Measurements from ENCODE around the gene COX14. TPM values are rescaled to one million over a fixed set of nuclear protein-coding genes. Genes with fewer than 3 reads are reported as not detected.

Gene COX14
- polyA plus RNA-seq, 1 donor (not counting 4 experiments of a cell fraction or from before 2014, with no cell fraction given), result 96.6 TPM

DNA sequence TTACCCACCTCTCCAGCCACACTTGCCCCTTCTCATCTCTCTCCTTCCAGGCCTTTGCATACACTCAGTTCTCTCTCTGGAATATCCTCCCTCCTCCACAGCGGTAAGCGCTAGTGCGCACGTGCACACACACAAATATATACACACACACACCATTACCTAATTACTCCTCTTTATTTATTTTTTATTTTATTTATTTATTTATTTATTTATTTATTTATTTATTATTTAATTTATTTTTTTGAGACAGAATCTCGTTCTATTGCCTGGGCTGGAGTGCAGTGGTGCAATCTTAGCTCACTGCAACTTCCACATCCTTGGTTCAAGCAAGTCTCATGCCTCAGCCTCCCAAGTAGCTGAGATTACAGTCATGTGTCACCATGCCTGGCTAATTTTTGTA, 43.0 kb upstream of the COX14 start:
- peaks cover 4% of the 10 kb centered on the region for H3K4me1 ChIP-seq (ENCODE audit: control insufficient read depth, extremely low read depth, insufficient read depth, low read length)
- no peak for TF ChIP-seq EZH2 (IDR thresholded peaks at IDR 0.05; ENCODE audit: low read length)
- TF ChIP-seq, protein P1, sequence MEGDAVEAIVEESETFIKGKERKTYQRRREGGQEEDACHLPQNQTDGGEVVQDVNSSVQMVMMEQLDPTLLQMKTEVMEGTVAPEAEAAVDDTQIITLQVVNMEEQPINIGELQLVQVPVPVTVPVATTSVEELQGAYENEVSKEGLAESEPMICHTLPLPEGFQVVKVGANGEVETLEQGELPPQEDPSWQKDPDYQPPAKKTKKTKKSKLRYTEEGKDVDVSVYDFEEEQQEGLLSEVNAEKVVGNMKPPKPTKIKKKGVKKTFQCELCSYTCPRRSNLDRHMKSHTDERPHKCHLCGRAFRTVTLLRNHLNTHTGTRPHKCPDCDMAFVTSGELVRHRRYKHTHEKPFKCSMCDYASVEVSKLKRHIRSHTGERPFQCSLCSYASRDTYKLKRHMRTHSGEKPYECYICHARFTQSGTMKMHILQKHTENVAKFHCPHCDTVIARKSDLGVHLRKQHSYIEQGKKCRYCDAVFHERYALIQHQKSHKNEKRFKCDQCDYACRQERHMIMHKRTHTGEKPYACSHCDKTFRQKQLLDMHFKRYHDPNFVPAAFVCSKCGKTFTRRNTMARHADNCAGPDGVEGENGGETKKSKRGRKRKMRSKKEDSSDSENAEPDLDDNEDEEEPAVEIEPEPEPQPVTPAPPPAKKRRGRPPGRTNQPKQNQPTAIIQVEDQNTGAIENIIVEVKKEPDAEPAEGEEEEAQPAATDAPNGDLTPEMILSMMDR (optimal IDR thresholded peaks at IDR 0.05 in 1 of 3, IDR thresholded peaks at IDR 0.05 in 1 of 3, conservative IDR thresholded peaks at IDR 0.05 in 1 of 3; ENCODE audit: extremely low read depth in 1 of 3, insufficient read depth in 2 of 3, low read length in 3 of 3), result no peak
- H3K4me3 ChIP-seq (ENCODE audit: control insufficient read depth in 2 of 3, extremely low read depth in 1 of 3, insufficient read depth in 2 of 3, low read depth in 1 of 3, low read length in 3 of 3), result no peak overlapping the region
- H4K20me1 ChIP-seq (ENCODE audit: control insufficient read depth, extremely low read depth, insufficient read depth, low read length), result no peaks in the 10 kb centered on the region
- FAIRE-seq, result no peak
- dilution Hi-C loops (cut with MboI; ENCODE audit: extremely low pct_ligation_motif_present, low sequenced_read_pairs), result loop anchor here (10.0 to 25.0 kb wide), 2 partner anchors 64 to 207 kb away; no protein-coding TSS in a partner anchor
- DNase-seq (ENCODE audit: low read depth, low spot score), result no peak
- H3K4me2 ChIP-seq (ENCODE audit: control insufficient read depth, extremely low read depth, insufficient read depth, low read depth, low read length), result no peak overlapping the region
- no peak overlapping the region for H3K27ac ChIP-seq (ENCODE audit: control insufficient read depth, insufficient read depth, low read length)
- no peak overlapping the region for H2AFZ ChIP-seq (ENCODE audit: control insufficient read depth, low read length)
- no peak overlapping the region for H3K9ac ChIP-seq (ENCODE audit: control insufficient read depth, extremely low read depth, insufficient read depth, low read length)
- H3K9me1 ChIP-seq (ENCODE audit: control insufficient read depth, extremely low read depth, insufficient read depth, low read length), result no peaks in the 10 kb centered on the region
- peaks cover 0 to 1% of the 10 kb centered on the region in 2 experiments for H3K36me3 ChIP-seq (ENCODE audit: control insufficient read depth in 2 of 2, extremely low read depth in 1 of 2, insufficient read depth in 2 of 2, low read length in 2 of 2)
- no peaks in the 10 kb centered on the region for H3K9me3 ChIP-seq (ENCODE audit: control insufficient read depth, low read depth, low read length)
- H3K79me2 ChIP-seq (ENCODE audit: control insufficient read depth, insufficient read depth, low read length), result no peaks in the 10 kb centered on the region
- no peaks in the 10 kb centered on the region for H3K27me3 ChIP-seq (ENCODE audit: control insufficient read depth, extremely low read depth, insufficient read depth, low read length)

DNA sequence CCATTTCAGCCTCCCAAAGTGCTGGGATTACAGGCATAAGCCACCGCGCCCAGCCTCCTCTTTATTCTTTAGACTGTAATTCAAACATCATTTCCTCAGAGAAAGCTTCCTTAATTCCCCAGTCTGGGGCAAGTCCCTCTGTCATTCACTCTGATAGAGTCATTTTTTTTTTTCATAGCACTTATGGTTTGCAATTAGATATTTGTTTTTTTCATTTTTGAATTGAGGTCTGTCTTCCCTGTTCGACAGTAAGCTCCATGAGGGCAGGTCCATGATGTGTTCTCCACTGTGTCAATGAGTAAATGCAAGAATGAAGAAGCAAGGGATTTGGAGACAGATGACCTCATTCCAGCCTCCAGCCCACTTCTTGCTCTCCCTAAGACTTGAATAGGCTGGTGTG, 42.5 kb upstream of the COX14 start:
- Histone ChIP-seq H3K9me3 (ENCODE audit: control insufficient read depth, low read depth, low read length) (no peaks in the 10 kb centered on the region), H4K20me1 (ENCODE audit: control insufficient read depth, extremely low read depth, insufficient read depth, low read length) (no peaks in the 10 kb centered on the region), H3K36me3 (ENCODE audit: control insufficient read depth in 2 of 2, extremely low read depth in 1 of 2, insufficient read depth in 2 of 2, low read length in 2 of 2) (peaks cover 0 to 1% of the 10 kb centered on the region in 2 experiments), H3K9ac (ENCODE audit: control insufficient read depth, extremely low read depth, insufficient read depth, low read length) (no peak overlapping the region), H3K4me2 (ENCODE audit: control insufficient read depth, extremely low read depth, insufficient read depth, low read depth, low read length) (no peak overlapping the region), H3K27ac (ENCODE audit: control insufficient read depth, insufficient read depth, low read length) (no peak overlapping the region), H2AFZ (ENCODE audit: control insufficient read depth, low read length) (no peak overlapping the region), H3K9me1 (ENCODE audit: control insufficient read depth, extremely low read depth, insufficient read depth, low read length) (no peaks in the 10 kb centered on the region), H3K27me3 (ENCODE audit: control insufficient read depth, extremely low read depth, insufficient read depth, low read length) (no peaks in the 10 kb centered on the region), H3K79me2 (ENCODE audit: control insufficient read depth, insufficient read depth, low read length) (no peaks in the 10 kb centered on the region), H3K4me3 (ENCODE audit: control insufficient read depth in 2 of 3, extremely low read depth in 1 of 3, insufficient read depth in 2 of 3, low read depth in 1 of 3, low read length in 3 of 3) (no peak overlapping the region), H3K4me1 (ENCODE audit: control insufficient read depth, extremely low read depth, insufficient read depth, low read length) (peaks cover 4% of the 10 kb centered on the region)
- dilution Hi-C loops (cut with MboI; ENCODE audit: extremely low pct_ligation_motif_present, low sequenced_read_pairs), result loop anchor here (10.0 to 25.0 kb wide), 2 partner anchors 65 to 207 kb away; no protein-coding TSS in a partner anchor
- DNase-seq (ENCODE audit: low read depth, low spot score) (no peak), FAIRE-seq (no peak)
- TF ChIP-seq EZH2 (IDR thresholded peaks at IDR 0.05; ENCODE audit: low read length), result no peak
- TF ChIP-seq, protein P1 (optimal IDR thresholded peaks at IDR 0.05 in 1 of 3, IDR thresholded peaks at IDR 0.05 in 1 of 3, conservative IDR thresholded peaks at IDR 0.05 in 1 of 3; ENCODE audit: extremely low read depth in 1 of 3, insufficient read depth in 2 of 3, low read length in 3 of 3), result no peak
